ENCODE data around the gene SH3D19. TPM values are rescaled to one million over a fixed set of nuclear protein-coding genes. Genes with fewer than 3 reads are reported as not detected.

The SH3D19 gene
- total RNA-seq, 1 experiment from 2014 or later: 29.7 TPM

DNA sequence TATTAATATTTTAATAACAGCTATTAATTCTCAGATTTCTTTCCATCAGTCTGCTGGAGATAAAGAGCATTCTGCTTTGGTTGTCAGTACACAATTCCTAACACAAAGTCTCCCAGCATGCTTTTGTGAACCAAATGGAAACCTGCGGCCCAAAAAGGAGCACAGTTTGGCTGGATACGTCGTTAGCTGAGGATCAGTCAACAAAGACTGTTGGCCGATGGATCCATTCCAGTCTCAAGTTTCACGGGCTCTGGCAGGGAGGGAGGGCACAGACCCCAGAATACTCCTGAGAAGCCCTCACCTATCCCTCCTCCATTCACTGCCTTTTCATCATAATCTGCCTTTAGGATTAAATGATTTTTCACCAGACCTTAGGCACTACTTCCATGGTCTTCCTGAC lies 74.7 kb downstream of the SH3D19 start:
- Histone ChIP-seq H2AFZ (ENCODE audit: low read length) (no peak overlapping the region), H3T11ph (ENCODE audit: low read length) (no peak overlapping the region), H3K4me1 (ENCODE audit: insufficient read depth, low read length) (peaks cover 7% of the 10 kb centered on the region; the same call in 1 of the 2 replicates), H2BK12ac (ENCODE audit: insufficient read length, low read depth, low read length) (no peak overlapping the region), H4K91ac (ENCODE audit: insufficient read length, low read depth, low read length) (no peak overlapping the region), H4K5ac (ENCODE audit: insufficient read length, low read depth, low read length) (no peak overlapping the region), H3K9me3 (ENCODE audit: control insufficient read depth, low read depth, low read length) (no peaks in the 10 kb centered on the region), H3K27me3 (ENCODE audit: insufficient read depth, low read length) (no peaks in the 10 kb centered on the region), H4K8ac (replicated peaks; ENCODE audit: insufficient read length, low read depth, low read length) (no peak overlapping the region), H3K23ac (ENCODE audit: insufficient read length, low read depth, low read length) (no peak overlapping the region), H2BK120ac (ENCODE audit: low read depth, low read length, poor library complexity, severe bottlenecking) (no peak overlapping the region), H3K9ac (ENCODE audit: extremely low read depth, insufficient read length, low read length) (no peak overlapping the region), H3K79me2 (ENCODE audit: insufficient read depth, low read length) (no peaks in the 10 kb centered on the region; the same call in 1 of the 2 replicates), H3K56ac (ENCODE audit: insufficient read length, low read depth, low read length) (no peak overlapping the region), H3K79me1 (ENCODE audit: insufficient read depth, low read depth, low read length, poor library complexity, severe bottlenecking) (no peaks in the 10 kb centered on the region), H2AK5ac (ENCODE audit: insufficient read length, low read length) (no peak overlapping the region), H2BK5ac (ENCODE audit: insufficient read length, low read length) (no peak overlapping the region), H3K14ac (ENCODE audit: insufficient read depth, low read length) (no peak overlapping the region), H3K4me2 (ENCODE audit: insufficient read depth, insufficient read length, low read length) (peak overlapping the region; percentile 5), H2BK20ac (ENCODE audit: low read depth, low read length, poor library complexity, severe bottlenecking) (no peak overlapping the region), H2BK15ac (ENCODE audit: low read depth, low read length) (no peak overlapping the region), H3K27ac (ENCODE audit: insufficient read length, low read depth, low read length) (no peak overlapping the region), H3K4ac (ENCODE audit: low read depth, low read length) (no peak overlapping the region), H3K18ac (ENCODE audit: insufficient read length, low read depth, low read length) (no peak overlapping the region), H4K20me1 (ENCODE audit: control insufficient read depth, insufficient read depth, insufficient read length) (no peaks in the 10 kb centered on the region), H3K23me2 (ENCODE audit: insufficient read length, low read depth, low read length, poor library complexity, severe bottlenecking) (no peaks in the 10 kb centered on the region)
- peaks cover 2 to 4% (median 2%) of the 10 kb centered on the region in 3 experiments; a peak in 5 of 7 replicates for H3K36me3 Mint-ChIP-seq (ENCODE audit: insufficient read depth in 1 of 3, low read depth in 3 of 3)
- peak overlapping the region in 1 of 2 experiments; percentile 3; a peak in 2 of 5 replicates for H3K4me3 Mint-ChIP-seq
- peaks cover 1 to 2% of the 10 kb centered on the region in 2 experiments; a peak in 2 of 5 replicates for H3K9me3 Mint-ChIP-seq
- TF ChIP-seq, protein P1, sequence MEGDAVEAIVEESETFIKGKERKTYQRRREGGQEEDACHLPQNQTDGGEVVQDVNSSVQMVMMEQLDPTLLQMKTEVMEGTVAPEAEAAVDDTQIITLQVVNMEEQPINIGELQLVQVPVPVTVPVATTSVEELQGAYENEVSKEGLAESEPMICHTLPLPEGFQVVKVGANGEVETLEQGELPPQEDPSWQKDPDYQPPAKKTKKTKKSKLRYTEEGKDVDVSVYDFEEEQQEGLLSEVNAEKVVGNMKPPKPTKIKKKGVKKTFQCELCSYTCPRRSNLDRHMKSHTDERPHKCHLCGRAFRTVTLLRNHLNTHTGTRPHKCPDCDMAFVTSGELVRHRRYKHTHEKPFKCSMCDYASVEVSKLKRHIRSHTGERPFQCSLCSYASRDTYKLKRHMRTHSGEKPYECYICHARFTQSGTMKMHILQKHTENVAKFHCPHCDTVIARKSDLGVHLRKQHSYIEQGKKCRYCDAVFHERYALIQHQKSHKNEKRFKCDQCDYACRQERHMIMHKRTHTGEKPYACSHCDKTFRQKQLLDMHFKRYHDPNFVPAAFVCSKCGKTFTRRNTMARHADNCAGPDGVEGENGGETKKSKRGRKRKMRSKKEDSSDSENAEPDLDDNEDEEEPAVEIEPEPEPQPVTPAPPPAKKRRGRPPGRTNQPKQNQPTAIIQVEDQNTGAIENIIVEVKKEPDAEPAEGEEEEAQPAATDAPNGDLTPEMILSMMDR (conservative IDR thresholded peaks at IDR 0.05): no peak
- peak overlapping the region; percentile 41 to 76 (median 42); a peak in 6 of 7 replicates for H3K27ac Mint-ChIP-seq
- peaks cover 20 to 23% of the 10 kb centered on the region in 2 experiments for H3K4me1 Mint-ChIP-seq
- DNase-seq: peak; percentile 63
- H3K27me3 Mint-ChIP-seq (ENCODE audit: low read depth): no peaks in the 10 kb centered on the region
- WGBS (ENCODE audit: extremely low coverage, insufficient read length, low lambda C conversion rate): no CpG with 5 or more reads among the region's 5 CpGs

Data from H9 (cell line).